ENCODE results near the gene RNF111. TPM values are rescaled to one million over a fixed set of nuclear protein-coding genes. Genes with fewer than 3 reads are reported as not detected.

The RNF111 gene
- polyA plus RNA-seq, 1 donor from 2014 or later: 25.8 TPM

- Histone ChIP-seq H3K9ac (ENCODE audit: low read length) (no peak overlapping the region), H3K4me3 (ENCODE audit: low read length) (no peak overlapping the region), H3K27ac (ENCODE audit: low read length) (no peak overlapping the region), H2AFZ (ENCODE audit: low read depth, low read length) (no peak overlapping the region), H4K20me1 (ENCODE audit: insufficient read depth) (no peaks in the 10 kb centered on the region), H3K9me2 (ENCODE audit: insufficient read depth, low read length) (no peaks in the 10 kb centered on the region), H3K27me3 (ENCODE audit: insufficient read depth, low read depth, low read length) (no peaks in the 10 kb centered on the region), H3K79me2 (replicated peaks; ENCODE audit: insufficient read depth, low read length) (no peaks in the 10 kb centered on the region), H3K9me3 (ENCODE audit: low read length) (no peaks in the 10 kb centered on the region), H3F3A (ENCODE audit: insufficient read depth, low read length, poor library complexity, severe bottlenecking) (no peaks in the 10 kb centered on the region), H3K36me3 (ENCODE audit: insufficient read depth, low read length) (no peaks in the 10 kb centered on the region), H3K4me2 (ENCODE audit: low read length) (no peak overlapping the region)
- TF ChIP-seq REST (IDR thresholded peaks at IDR 0.05; ENCODE audit: borderline replicate concordance) (no peak), POLR2AphosphoS5 (IDR thresholded peaks at IDR 0.05) (no peak), SMC3 (conservative IDR thresholded peaks at IDR 0.05; ENCODE audit: poor library complexity) (no peak), TAF1 (IDR thresholded peaks at IDR 0.05; ENCODE audit: low read depth) (no peak), MXI1 (conservative IDR thresholded peaks at IDR 0.05; ENCODE audit: poor library complexity, severe bottlenecking) (no peak), RAD21 (conservative IDR thresholded peaks at IDR 0.05) (no peak), EP300 (conservative IDR thresholded peaks at IDR 0.05; ENCODE audit: poor library complexity, severe bottlenecking) (no peak), EZH2 (IDR thresholded peaks at IDR 0.05; ENCODE audit: borderline replicate concordance, insufficient read depth, low read length, poor library complexity, severe bottlenecking) (no peak)
- TF ChIP-seq, protein P1, sequence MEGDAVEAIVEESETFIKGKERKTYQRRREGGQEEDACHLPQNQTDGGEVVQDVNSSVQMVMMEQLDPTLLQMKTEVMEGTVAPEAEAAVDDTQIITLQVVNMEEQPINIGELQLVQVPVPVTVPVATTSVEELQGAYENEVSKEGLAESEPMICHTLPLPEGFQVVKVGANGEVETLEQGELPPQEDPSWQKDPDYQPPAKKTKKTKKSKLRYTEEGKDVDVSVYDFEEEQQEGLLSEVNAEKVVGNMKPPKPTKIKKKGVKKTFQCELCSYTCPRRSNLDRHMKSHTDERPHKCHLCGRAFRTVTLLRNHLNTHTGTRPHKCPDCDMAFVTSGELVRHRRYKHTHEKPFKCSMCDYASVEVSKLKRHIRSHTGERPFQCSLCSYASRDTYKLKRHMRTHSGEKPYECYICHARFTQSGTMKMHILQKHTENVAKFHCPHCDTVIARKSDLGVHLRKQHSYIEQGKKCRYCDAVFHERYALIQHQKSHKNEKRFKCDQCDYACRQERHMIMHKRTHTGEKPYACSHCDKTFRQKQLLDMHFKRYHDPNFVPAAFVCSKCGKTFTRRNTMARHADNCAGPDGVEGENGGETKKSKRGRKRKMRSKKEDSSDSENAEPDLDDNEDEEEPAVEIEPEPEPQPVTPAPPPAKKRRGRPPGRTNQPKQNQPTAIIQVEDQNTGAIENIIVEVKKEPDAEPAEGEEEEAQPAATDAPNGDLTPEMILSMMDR (IDR thresholded peaks at IDR 0.05; ENCODE audit: poor library complexity, severe bottlenecking): no peak
These were observed 144.0 kb downstream of the RNF111 start for GRCh38 chr15:59131456-59131855.

DNA sequence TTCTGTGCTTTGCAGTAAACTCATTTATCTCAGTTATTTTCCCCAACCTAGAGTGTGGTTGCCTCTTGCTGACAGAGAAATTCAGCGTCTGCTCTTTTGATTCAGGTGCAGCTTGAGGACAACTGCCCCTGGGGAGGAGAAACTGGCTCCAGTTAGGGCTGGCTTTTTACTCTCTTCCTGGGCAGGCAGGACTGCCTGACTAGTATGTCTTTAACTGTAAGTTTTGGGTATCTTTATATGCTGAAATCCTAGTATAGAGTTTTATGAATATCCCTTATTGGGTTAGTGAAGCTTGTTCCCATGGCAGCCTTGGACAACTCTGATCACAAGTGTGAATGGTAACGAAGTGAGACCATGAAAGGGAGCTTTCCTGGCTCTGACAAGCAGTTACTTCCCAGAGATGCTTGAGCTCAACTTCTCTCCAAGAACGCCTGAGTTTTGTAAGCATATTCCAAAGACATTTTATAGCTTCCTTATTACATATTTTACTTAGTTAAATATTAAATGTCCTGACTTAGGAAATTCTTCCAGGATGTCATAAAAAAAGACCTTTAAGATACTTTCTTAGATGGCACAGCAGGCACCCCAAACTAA is 144.6 kb downstream of the RNF111 start:
- Histone ChIP-seq H3K4me2 (ENCODE audit: low read length) (no peak overlapping the region), H3K27ac (ENCODE audit: low read length) (no peak overlapping the region), H2AFZ (ENCODE audit: low read depth, low read length) (no peak overlapping the region), H3K27me3 (ENCODE audit: insufficient read depth, low read depth, low read length) (no peaks in the 10 kb centered on the region), H3K9me3 (ENCODE audit: low read length) (no peaks in the 10 kb centered on the region), H3K9ac (ENCODE audit: low read length) (no peak overlapping the region), H4K20me1 (ENCODE audit: insufficient read depth) (no peaks in the 10 kb centered on the region), H3K4me3 (ENCODE audit: low read length) (no peak overlapping the region), H3K9me2 (ENCODE audit: insufficient read depth, low read length) (no peaks in the 10 kb centered on the region), H3K79me2 (replicated peaks; ENCODE audit: insufficient read depth, low read length) (no peaks in the 10 kb centered on the region), H3K36me3 (ENCODE audit: insufficient read depth, low read length) (no peaks in the 10 kb centered on the region), H3F3A (ENCODE audit: insufficient read depth, low read length, poor library complexity, severe bottlenecking) (no peaks in the 10 kb centered on the region)
- TF ChIP-seq MXI1 (conservative IDR thresholded peaks at IDR 0.05; ENCODE audit: poor library complexity, severe bottlenecking): no peak
- no peak for TF ChIP-seq RAD21 (conservative IDR thresholded peaks at IDR 0.05)
- TF ChIP-seq EZH2 (IDR thresholded peaks at IDR 0.05; ENCODE audit: borderline replicate concordance, insufficient read depth, low read length, poor library complexity, severe bottlenecking): no peak
- no peak for TF ChIP-seq SMC3 (conservative IDR thresholded peaks at IDR 0.05; ENCODE audit: poor library complexity)
- no peak for TF ChIP-seq EP300 (conservative IDR thresholded peaks at IDR 0.05; ENCODE audit: poor library complexity, severe bottlenecking)
- TF ChIP-seq POLR2AphosphoS5 (IDR thresholded peaks at IDR 0.05): no peak
- TF ChIP-seq TAF1 (IDR thresholded peaks at IDR 0.05; ENCODE audit: low read depth): no peak
